Stimulated activated CD8-positive, alpha-beta memory T cell treated with anti-CD3 and anti-CD28 coated beads, Interleukin-12 subunit alpha, Interleukin-12 subunit beta, amount 100 ng/mL, for 1 hour (primary cell): ENCODE measurements around the gene MCOLN2.
A peak's percentile ranks its signal among the peaks of the same experiment; 100 is the strongest.

Experiments
- DNase-seq: peaks from one replicate; pipeline ENCODE4 v3.0.0-alpha.2; 2020; ENCODE audit warnings: low read depth

Gene MCOLN2

DNA sequence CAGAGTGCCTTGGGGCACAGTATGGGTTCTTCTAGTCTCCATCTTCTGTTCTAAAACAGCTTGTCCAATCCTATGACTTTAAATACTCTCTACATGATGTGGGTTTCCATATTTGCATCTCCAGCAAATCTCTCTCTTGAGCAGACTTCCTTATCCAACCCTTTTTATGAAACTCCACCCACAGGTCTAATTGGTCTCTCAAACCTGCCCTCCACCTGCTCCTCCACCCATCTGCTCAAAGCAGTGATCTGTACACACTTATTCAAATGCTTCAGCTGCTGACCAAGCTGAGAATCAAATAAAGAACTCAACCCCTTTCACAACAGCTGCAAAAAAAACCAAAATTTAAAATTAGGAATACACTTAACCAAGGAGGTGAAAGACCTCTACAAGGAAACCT, 11.5 kb downstream of the MCOLN2 start:
- DNase-seq: no peak

DNA sequence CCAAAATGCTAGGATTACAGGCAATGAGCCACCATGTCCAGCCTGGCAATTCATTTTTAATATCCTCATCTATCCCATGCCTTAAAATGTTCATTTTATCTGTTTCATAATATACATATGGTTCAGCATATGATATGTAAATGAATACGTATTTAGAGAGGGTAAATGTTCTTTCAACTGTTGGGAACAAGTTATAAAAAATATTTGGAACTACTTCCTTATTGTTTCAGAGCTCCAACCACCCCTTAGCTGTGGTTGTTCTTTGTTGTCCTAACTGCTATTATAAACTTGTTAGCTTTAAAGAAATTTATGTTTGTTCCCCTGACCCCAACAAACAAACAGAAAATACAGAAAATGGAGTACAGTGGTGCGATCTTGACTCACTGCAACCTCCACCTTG, 14.5 kb downstream of the MCOLN2 start:
- DNase-seq: no peak

DNA sequence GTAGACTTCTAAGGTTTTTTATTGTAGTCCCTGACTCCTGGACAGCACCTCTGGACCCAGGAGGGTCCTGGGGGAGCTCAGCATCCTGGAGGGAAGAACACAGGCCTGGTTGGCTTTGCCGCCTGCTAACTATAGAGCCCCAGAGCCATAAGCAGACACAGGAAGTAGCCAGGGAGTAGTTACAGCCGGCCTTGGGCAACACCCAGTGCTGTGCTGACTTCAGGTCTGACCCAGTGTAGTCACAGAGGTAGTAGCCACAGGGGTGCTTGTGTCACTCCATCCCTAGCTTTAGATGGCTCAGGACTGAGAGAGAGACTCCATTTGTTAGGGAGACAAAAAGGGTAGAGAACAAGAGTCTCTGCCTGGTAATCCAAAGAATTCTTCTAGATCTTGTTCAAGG, 21.9 kb downstream of the MCOLN2 start:
- DNase-seq: no peak

DNA sequence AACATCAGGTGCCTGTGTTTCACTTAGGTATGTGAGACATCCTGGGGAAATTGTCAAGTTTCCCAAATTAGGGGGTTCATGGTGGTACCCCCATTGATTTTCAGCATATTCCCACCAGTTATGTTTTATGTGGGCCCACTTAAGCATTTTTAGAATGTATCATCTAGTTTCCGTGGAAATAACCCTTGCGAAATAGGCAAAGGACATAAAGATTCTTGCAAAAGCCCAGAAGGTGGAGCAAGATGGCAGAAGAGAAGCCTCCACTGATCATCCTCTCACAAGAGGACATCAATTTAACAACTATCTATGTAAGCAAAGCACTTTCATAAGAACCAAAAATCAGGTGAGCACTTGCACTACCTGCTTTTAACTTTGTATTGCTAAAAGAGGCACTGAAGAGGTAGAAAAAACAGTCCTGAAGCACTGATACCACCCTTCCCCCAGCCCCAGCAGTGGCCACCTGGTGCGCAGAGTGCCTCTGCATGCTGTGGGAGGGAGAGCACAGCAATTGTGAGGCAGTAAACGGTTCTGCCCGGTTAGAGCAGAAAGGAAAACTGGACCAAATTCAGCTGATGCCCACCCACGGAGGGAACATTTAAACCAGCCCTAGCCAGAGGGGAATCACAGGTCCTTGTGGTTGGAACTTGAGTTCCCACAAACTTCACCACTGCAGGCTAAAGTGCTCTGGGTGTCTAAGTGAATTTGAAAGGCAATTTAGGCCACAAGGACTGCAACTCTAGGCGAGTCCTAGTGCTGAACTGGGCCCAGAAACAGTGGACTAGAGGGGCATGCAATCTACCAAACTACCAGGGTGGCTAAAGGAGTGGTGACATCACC, 23.2 kb downstream of the MCOLN2 start:
- no peak for DNase-seq

DNA sequence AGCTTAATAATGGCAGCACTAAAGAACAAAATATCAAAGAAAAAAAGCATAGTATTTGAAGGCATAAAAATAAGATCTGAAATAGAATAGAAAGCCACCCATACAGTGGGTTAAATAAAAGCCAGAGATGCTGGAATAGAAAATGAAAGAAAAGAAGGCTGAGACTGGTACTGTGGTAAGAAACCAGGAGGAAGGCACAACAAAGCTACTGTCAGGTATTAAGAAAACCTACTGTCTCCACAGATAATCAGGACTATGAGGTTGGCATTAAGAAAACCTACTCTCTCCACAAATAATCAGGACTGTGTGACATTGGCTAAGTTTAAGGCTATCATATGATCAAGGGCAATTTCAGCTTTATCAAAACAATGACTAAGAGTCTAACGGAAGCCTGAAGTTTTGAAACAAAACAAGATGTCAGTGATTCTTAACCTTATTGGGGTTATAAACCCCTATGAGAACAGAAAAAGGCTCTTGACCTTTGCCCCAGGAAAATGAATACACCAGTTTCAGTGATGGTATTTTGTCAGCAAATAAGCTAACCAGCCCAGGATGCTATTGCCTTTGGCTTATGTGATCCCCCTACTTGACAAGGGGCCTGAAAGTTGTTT, 24.4 kb downstream of the MCOLN2 start:
- DNase-seq: no peak

DNA sequence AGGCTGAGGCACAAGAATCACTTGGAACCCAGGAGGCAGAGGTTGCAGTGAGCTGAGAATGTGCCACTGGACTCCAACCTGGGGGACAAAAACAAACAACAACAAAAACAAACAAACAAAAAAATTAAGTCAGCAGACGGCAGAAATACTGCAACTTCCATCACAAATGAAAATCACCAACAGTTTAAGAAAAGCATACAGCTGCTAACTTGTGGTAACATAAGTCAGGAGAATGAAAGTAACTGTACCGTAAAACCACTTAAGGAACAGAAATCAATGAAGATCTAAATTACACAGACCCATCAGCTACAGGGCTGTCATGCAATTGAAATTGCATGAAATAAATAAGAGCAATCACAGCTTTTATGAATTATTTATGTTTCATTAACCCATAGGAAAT, 25.0 kb downstream of the MCOLN2 start:
- no peak for DNase-seq

DNA sequence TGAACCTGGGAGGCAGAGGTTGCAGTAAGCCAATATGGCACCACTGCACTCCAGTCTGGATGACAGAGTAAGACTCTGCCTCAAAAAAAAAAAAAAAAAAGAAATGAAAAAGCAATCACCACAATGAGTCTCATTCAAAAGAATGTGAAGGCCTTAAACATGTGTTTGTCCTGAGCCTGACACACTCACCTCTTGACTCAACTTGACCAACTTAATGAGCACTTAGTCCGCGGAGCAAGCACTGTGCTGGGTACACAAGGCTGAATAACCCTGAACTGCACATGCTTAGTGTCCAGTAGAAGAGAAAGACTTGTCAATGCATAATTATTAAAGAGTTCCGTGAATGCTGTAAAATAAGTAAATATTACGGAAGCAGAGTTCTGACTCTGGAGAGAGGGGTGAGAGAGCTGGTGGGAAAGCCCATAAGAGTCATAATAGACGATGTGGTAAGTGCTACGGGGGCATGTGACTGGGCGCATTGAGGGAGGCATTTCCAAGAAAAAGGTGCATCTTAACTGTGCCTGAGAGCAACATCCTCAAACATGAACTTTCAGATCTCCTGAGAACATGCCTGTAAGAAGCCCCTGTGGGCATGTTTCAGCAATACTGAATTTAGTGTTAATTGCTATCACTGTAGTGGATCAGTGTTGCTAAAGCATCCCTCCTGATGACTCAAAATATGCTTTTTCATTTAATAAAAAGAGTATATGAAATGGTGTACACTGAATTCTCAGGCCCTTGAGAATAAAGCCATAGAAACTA, 27.2 kb downstream of the MCOLN2 start:
- no peak for DNase-seq

DNA sequence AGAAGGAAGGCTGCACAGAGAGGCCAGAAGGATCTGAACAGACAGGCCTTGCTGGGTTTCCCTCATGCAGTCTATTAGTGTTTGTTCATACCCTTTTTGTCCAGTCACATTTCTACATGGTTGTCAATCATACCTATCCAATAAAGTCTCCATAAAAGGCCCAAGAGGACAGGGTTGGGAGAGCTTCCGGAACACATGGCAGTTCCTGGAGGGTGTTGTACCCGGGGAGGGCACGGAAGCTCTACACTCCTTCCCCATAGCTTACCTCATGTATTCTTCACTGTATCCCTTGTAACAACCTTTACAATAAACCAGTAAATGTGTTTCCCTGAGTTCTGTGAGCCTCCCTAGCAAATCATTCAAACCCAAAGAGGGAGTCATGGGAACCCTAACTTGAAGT, 28.0 kb downstream of the MCOLN2 start:
- no peak for DNase-seq

DNA sequence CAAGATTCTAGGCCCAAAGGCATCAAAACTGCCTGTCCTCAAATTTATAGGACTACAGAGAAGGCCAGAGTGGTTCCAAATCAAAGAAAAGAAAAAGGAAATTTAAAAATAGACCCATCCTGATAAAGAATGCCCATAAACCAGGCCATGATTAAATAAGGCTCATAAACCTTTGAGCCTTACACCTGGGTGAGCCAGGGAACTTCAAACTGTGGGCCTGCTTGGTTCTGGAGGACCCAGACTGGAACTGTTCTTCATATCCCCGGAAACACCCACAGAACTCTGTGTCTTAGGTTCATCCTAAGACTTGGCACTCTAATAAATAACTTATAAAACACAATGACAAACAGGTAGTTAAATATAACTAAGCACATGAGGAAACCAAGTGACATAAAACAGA, 28.8 kb downstream of the MCOLN2 start:
- DNase-seq: no peak

DNA sequence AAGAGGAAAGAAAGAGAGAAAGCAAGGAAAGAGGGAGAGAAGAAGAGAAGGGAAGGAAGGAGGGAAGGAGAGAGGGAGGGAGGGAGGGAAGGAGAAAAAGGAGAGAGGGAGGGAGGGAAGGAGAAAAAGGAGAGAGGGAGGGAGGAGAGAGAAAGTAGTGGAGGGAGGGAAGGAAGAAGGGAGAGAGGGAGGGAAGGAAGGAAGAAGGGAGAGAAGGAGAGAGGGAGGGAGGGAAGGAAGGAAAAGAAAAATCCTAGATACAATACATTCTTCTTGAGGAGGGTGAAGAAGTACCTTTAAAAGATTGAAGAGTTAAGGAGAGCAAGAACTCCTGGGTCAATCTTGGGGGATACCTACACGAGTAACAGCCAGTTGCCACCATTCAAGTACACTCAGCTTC, 29.2 kb downstream of the MCOLN2 start:
- no peak for DNase-seq

DNA sequence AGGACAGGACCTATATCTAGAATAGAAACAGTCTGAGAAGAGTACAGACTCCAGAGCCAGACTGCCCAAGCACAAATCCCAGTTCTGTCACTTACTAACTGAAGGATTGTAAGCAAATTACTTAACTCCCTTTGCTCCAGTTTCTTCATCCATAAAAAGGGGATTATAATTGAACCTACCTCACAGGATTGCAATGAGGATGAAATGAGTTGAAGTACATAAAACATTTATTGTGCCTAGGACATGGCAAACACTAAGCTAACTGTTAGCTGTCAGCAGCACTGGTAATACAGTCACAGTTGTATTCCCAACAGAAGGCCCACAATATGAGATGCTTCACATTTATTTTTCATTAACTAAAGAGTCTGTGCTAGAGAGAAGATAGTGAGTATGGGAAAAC, 33.9 kb downstream of the MCOLN2 start:
- DNase-seq: no peak

DNA sequence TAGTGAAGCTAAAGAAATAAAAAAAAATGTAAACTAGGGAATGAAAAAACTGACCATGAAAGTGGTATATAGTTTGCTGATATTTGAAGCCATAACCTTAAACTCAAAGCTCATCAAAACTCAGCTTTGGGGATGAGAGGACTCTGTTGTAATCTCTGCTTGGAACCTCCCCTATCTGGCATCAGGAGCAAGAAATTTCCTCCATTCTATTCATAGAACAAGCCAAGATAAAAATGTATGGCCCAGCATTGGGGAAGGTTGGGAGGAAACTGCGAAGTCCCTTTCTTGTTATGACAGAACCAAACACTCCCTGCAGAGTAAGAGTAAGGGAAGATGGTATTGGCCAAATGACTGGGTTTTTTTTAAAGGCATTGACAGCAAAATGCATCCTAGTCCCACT, 35.6 kb downstream of the MCOLN2 start:
- no peak for DNase-seq

DNA sequence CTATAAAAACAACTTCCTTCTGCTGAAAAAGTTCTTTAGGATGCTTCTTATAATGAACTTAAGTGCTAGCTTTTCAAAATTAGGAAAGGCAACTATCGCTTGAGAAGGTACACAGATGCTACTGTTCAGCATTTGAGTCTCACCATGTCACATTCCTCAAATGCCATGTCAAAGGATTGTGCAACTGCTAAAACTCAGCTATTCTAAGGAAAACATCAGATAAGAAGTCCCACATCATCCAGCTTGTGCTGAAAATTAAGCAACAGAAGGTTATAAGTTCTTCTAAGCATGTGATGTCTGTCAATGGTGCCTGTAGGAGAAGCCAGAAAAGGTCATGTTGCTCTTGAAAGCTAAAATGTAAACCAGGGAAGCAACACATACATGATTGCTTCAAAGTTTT, 36.5 kb downstream of the MCOLN2 start:
- no peak for DNase-seq

DNA sequence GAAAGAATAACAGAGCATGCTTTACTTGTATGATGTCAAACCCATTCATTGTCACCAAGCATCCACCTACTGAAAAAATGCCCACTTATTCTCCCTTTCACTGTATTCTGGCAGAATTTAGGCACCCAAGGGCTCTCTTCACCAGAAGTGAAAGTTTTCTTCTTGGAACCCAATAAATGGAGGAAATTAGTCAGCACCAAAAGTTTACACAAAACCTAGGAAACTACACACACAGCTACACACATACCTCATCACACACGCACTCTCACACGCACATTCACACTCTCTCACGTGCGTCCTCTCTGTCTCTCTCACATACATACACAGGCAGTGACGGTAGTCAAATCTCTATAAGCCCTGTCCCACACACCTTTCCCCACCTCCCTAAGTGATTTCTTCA, 37.6 kb downstream of the MCOLN2 start:
- no peak for DNase-seq

DNA sequence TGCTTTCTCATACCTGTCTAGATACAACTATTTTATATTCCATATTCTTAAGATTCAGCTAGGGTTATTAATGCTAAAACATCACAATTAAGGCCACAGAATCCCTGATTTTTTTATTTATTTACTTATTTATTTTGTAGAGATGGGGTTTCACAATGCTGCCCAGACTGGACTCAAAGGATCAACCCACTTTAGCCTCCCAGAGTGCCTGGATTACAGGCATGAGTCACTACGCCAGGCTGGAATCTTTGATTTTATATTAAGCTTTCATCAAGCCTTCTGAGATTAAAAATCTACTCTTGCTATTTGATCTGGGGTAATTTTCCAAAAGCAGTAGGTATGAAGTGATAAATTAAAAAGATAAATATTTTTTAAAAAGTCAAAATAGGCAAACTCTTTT, 38.9 kb downstream of the MCOLN2 start:
- DNase-seq: no peak

DNA sequence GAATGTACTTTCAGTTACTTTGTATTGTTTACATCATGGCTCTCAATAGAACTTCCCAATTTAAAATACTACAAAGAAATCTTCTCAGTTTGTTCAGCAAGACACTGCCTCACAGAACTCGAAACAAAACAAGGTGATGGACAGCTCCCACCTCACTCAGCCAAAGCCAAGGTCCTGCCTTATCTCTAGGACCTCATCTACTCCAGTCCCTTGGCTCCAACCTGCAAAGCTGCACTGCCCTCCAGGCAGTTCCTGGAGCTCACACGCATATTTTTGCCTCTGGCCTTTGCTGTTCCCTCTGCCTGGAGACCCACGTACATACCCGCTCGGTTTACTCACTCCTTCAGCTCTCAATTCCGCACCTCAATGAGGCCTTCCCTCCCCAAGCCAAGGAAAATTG, 40.3 kb downstream of the MCOLN2 start:
- no peak for DNase-seq

DNA sequence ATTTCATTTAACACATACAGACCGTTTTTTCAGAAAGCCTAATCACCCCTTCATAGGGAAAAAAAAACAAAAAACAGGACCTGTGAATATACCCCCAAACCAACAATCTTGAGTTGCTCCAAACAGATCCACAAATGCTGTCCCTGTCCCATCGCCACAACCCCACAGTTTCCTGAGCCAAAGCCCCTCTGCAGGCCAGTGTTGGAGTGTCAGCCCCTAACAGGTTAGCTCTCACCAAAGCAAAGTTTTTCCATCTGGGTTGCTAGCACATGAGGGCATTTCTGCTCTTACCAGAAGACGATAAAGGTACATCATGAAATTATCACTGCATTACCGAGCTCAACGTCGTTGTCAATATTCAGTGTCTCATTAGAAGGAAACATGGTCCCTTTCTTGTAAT, 40.8 kb downstream of the MCOLN2 start:
- DNase-seq: no peak

DNA sequence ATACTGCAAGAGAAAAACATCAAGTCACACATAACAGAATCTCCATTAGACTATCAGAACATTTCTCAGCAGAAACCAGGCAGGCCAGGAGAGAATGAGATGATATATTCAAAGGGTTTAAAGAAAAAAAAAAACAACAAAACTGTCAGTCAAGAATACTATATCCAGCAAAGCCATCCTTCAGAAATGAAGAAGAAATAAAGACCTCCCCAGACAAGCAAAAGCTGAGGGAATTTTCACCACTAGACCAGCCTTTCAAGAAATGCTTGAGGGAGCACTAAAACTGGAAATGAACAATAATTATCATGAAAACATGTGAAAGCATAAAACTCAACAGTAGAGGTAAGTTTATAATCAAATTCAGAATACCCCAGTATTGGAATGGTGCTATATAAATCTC, 47.2 kb downstream of the MCOLN2 start:
- DNase-seq: no peak

DNA sequence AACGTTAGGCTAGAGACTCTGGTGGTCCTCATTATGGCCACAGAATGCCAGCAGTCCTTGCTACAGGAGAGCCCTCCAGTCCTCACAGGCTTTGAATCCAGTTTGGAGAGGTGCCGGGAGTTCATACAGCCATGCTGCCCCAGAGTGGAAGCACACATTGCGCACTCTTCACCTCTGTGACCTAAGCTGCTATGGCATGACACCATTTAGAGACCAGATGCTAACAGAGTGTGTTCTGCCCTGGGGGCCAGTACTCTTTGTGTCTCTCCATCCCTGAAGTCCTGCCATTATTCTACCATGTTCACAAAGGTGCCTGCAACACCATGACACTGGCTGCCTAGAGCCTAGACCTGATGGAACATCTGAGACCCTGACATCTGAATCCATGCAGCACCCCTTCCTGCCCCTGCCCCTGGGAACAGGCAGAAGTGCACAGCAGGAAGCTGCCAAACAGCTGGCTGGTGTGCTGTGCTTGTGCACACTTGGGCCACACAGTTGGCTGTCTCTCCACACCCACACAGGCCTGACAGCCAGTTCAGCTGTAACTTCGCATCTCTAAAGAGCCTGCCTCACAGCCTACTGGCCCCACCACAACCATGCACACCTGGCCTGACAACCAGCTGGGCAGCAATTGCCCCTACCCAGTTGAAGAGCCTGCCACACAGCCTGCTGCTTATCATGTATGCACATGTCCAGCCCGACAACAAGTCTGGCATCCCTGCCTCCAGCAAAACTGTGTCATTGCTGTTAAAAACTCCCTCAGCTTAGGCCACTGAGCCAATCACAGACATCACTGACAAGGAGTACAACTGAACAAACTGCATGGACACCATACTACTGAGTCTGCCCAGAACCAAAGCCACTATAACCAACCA, 49.1 kb downstream of the MCOLN2 start:
- DNase-seq: no peak

DNA sequence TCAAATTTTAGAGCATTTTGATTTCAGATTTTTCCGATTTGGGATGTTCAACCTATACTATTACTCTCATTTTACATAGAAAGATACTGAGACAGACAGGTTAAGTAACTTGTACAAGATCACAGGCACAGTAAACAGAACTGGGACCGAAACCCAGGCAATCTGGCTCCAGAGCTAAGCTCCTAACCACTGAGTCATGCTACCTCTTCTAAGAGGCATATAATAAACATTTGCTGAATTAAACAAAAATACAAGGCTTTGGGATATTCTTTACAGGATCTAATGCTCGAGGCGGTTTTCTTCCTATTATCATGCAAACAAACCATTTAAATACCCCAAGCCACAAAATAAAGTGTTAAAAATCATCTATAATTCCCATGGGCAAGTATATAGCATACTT, 50.3 kb downstream of the MCOLN2 start:
- no peak for DNase-seq

DNA sequence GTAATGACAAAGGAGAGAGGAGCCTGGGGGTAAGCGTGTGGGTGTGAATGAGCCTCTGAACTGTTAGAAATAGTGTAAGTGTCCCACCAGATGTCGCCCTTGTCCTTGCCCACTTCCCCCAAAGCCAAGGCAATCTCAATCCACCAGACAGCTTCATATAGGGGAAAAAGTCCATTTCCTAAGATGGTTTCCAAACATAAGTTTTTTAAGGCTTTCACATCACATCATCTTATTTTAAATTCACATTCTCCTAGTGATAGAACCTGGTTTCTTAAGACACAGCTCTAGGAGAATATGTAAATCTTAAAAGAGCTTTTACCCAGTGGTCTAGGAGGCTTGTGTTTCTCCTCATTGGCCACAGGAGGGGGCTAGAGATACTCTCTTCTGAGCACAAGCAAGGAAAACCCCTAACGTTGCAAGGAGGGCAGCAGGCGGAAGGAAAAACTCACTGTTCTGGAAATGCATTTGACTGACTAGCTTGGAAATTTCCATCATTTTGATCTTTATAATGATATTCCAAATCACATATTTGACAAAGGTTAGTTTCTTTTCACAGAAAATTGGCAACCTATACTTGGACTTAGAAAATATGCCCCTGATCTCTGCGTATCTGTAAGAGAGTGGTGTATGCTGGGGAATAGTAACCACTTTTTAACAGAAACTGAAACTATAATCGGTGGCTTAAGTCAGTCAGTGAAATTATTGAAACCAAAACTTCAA, 52.0 kb downstream of the MCOLN2 start:
- DNase-seq: peak; percentile 54

DNA sequence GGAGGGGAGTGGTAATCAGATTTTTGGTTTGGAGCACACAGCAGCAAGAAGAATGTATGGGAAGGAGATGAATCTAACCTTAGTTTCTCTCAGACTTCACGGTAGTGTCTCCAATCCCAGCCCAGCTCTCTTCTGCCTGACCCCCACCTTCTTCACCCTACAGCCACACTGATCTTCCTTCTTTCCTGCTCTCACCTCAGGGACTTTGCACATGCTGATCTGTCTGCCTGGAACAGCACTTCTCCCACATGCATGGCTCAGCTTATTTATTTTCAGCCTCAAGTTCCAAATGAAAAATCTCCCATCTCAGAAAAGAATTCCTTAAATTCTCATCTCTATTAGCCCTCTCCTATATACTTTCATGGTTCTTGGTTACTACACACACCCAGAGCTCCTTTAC, 55.1 kb downstream of the MCOLN2 start:
- no peak for DNase-seq
